Measurements from ENCODE around the gene KAT7. TPM values are rescaled to one million over a fixed set of nuclear protein-coding genes. Genes with fewer than 3 reads are reported as not detected.

Gene KAT7
- total RNA-seq, 2 experiments from 2014 or later, result 178 to 187 TPM

GRCh38 chr17:49819651-49820050 is 31.2 kb downstream of the KAT7 start:
- Histone ChIP-seq H3K9me3 (ENCODE audit: control insufficient read depth in 1 of 2, insufficient read depth in 1 of 2, low read length in 2 of 2) (no peaks in the 10 kb centered on the region), H3K27ac (ENCODE audit: low read depth in 1 of 2, low read length in 2 of 2) (peak overlapping the region; percentile 68 to 72), H3K4me3 (ENCODE audit: low read length) (no peak overlapping the region), H3K27me3 (ENCODE audit: control insufficient read depth in 1 of 2, insufficient read depth in 2 of 2, low read length in 2 of 2) (no peaks in the 10 kb centered on the region), H3K36me3 (ENCODE audit: insufficient read depth, low read length) (peaks cover 76% of the 10 kb centered on the region), H3K4me1 (ENCODE audit: insufficient read depth, low read length) (peaks cover 62% of the 10 kb centered on the region)
- Mint-ChIP-seq H3K36me3 (ENCODE audit: low read depth) (peaks cover 98% of the 10 kb centered on the region), H3K27me3 (no peaks in the 10 kb centered on the region), H3K4me1 (ENCODE audit: low read depth) (peaks cover 77% of the 10 kb centered on the region), H3K27ac (peak overlapping the region; percentile 96), H3K9me3 (no peaks in the 10 kb centered on the region), H3K4me3 (no peak overlapping the region)
- no peak for DNase-seq
- ChIA-PET POLR2A (no interaction called here), CTCF (interaction anchor here (0.6 kb wide), 1 partner anchor 9 kb away, joined by 3 read pairs; no protein-coding TSS in a partner anchor)
- ATAC-seq (ENCODE audit: poor library complexity), result no peak
- TF ChIP-seq CTCF (IDR thresholded peaks at IDR 0.05), result no peak
- intact Hi-C loops (cut with DNase I, micrococcal nuclease), result loop anchor here in 1 of 2 experiments (2.0 to 10.0 kb wide), 3 partner anchors 15 to 75 kb away; no protein-coding TSS in a partner anchor

GRCh38 chr17:49820773-49821172 is 32.3 kb downstream of the KAT7 start:
- POLR2A ChIA-PET, result interaction anchor here (0.8 kb wide), 2 partner anchors 30 to 33 kb away, joined by 3 to 4 read pairs; partner anchors contain the start of gene KAT7
- DNase-seq, result no peak
- H3K36me3 ChIP-seq (ENCODE audit: insufficient read depth, low read length), result peaks cover 75% of the 10 kb centered on the region
- H3K4me3 ChIP-seq (ENCODE audit: low read length), result no peak overlapping the region
- H3K27me3 ChIP-seq (ENCODE audit: control insufficient read depth in 1 of 2, insufficient read depth in 2 of 2, low read length in 2 of 2), result no peaks in the 10 kb centered on the region
- H3K27me3 Mint-ChIP-seq, result no peaks in the 10 kb centered on the region
- intact Hi-C loops (cut with DNase I, micrococcal nuclease), result loop anchor here in 1 of 2 experiments (2.0 kb wide), 1 partner anchor 14 kb away; no protein-coding TSS in a partner anchor
- no peaks in the 10 kb centered on the region for H3K9me3 ChIP-seq (ENCODE audit: control insufficient read depth in 1 of 2, insufficient read depth in 1 of 2, low read length in 2 of 2)
- TF ChIP-seq CTCF (IDR thresholded peaks at IDR 0.05), result no peak
- H3K36me3 Mint-ChIP-seq (ENCODE audit: low read depth), result peaks cover 98% of the 10 kb centered on the region
- CTCF ChIA-PET, result interaction anchor here (0.7 kb wide), 2 partner anchors 11 to 413 kb away, joined by 3 to 4 read pairs; no protein-coding TSS in a partner anchor
- H3K4me1 ChIP-seq (ENCODE audit: insufficient read depth, low read length), result peaks cover 57% of the 10 kb centered on the region
- H3K27ac Mint-ChIP-seq, result peak overlapping the region; percentile 96
- peaks cover 65% of the 10 kb centered on the region for H3K4me1 Mint-ChIP-seq (ENCODE audit: low read depth)
- peak overlapping the region; percentile 72 for H3K4me3 Mint-ChIP-seq
- H3K27ac ChIP-seq (ENCODE audit: low read depth in 1 of 2, low read length in 2 of 2), result peak overlapping the region; percentile 46 to 51
- no peak for ATAC-seq (ENCODE audit: poor library complexity)
- H3K9me3 Mint-ChIP-seq, result no peaks in the 10 kb centered on the region

- peak overlapping the region; percentile 96 for H3K27ac Mint-ChIP-seq
- TF ChIP-seq CTCF (IDR thresholded peaks at IDR 0.05), result no peak
- H3K27ac ChIP-seq (ENCODE audit: low read depth in 1 of 2, low read length in 2 of 2), result peak overlapping the region in 1 of 2 donors; percentile 51
- peaks cover 75% of the 10 kb centered on the region for H3K36me3 ChIP-seq (ENCODE audit: insufficient read depth, low read length)
- ATAC-seq (ENCODE audit: poor library complexity) (no peak), DNase-seq (no peak)
- H3K36me3 Mint-ChIP-seq (ENCODE audit: low read depth), result peaks cover 98% of the 10 kb centered on the region
- H3K4me3 Mint-ChIP-seq, result peak overlapping the region; percentile 72
- no peaks in the 10 kb centered on the region for H3K27me3 ChIP-seq (ENCODE audit: control insufficient read depth in 1 of 2, insufficient read depth in 2 of 2, low read length in 2 of 2)
- CTCF ChIA-PET, result interaction anchor here (0.7 kb wide), 1 partner anchor 15 kb away, joined by 4 read pairs; no protein-coding TSS in a partner anchor
- H3K4me3 ChIP-seq (ENCODE audit: low read length), result no peak overlapping the region
- no peaks in the 10 kb centered on the region for H3K9me3 ChIP-seq (ENCODE audit: control insufficient read depth in 1 of 2, insufficient read depth in 1 of 2, low read length in 2 of 2)
- no peaks in the 10 kb centered on the region for H3K9me3 Mint-ChIP-seq
- peaks cover 58% of the 10 kb centered on the region for H3K4me1 Mint-ChIP-seq (ENCODE audit: low read depth)
- POLR2A ChIA-PET, result interaction anchor here (0.8 kb wide), 1 partner anchor 33 kb away, joined by 3 read pairs; the partner anchor contains the start of gene KAT7
- intact Hi-C loops (cut with DNase I, micrococcal nuclease), result loop anchor here in 1 of 2 experiments (2.0 kb wide), 1 partner anchor 13 kb away; no protein-coding TSS in a partner anchor
- peaks cover 51% of the 10 kb centered on the region for H3K4me1 ChIP-seq (ENCODE audit: insufficient read depth, low read length)
- H3K27me3 Mint-ChIP-seq, result no peaks in the 10 kb centered on the region
Observed at GRCh38 chr17:49821466-49821865, 33.0 kb downstream of the KAT7 start.

Measured in CD4-positive, alpha-beta T cell (primary cell).